Measurements from ENCODE around the gene HTT.
"Not testable (repeated sequence)": the region's sequence is repeated elsewhere in the genome, so short reads cannot be mapped to it uniquely, and the experiment has no call there.

The HTT gene

GRCh38 chr4:3046162-3046561, 28.3 kb upstream of the HTT start:
- DNase-seq (ENCODE audit: low spot score) = no peak
- no peak for FAIRE-seq

GRCh38 chr4:3046623-3047022, 27.9 kb upstream of the HTT start:
- no peak for FAIRE-seq
- no peak for DNase-seq (ENCODE audit: low spot score)

GRCh38 chr4:3047464-3048286, 26.8 kb upstream of the HTT start:
- FAIRE-seq (no peak), DNase-seq (ENCODE audit: low spot score) (peak; percentile 23)

GRCh38 chr4:3051141-3051897, 23.2 kb upstream of the HTT start:
- DNase-seq (ENCODE audit: low spot score); FAIRE-seq: not testable (repeated sequence)

- DNase-seq (ENCODE audit: low spot score) = no peak
- FAIRE-seq = no peak
Measured at GRCh38 chr4:3054169-3054759, 20.2 kb upstream of the HTT start.

GRCh38 chr4:3059943-3060342, 14.5 kb upstream of the HTT start:
- FAIRE-seq (no peak), DNase-seq (ENCODE audit: low spot score) (no peak)

- DNase-seq (ENCODE audit: low spot score) = no peak
- FAIRE-seq = no peak
Measured at GRCh38 chr4:3060946-3061345, 13.5 kb upstream of the HTT start.

GRCh38 chr4:3062471-3062870, 12.0 kb upstream of the HTT start:
- FAIRE-seq = no peak
- peak; percentile 11 for DNase-seq (ENCODE audit: low spot score)

GRCh38 chr4:3065551-3065950, 8.9 kb upstream of the HTT start:
- FAIRE-seq (no peak), DNase-seq (ENCODE audit: low spot score) (no peak)

GRCh38 chr4:3066836-3067400, 7.6 kb upstream of the HTT start:
- DNase-seq (ENCODE audit: low spot score) (no peak), FAIRE-seq (no peak)

- FAIRE-seq (no peak), DNase-seq (ENCODE audit: low spot score) (no peak)
Measured at GRCh38 chr4:3067473-3068001, 6.9 kb upstream of the HTT start.

GRCh38 chr4:3069661-3070199, 4.8 kb upstream of the HTT start:
- no peak for DNase-seq (ENCODE audit: low spot score)
- FAIRE-seq = no peak

GRCh38 chr4:3070709-3071500, 3.6 kb upstream of the HTT start:
- no peak for DNase-seq (ENCODE audit: low spot score)
- FAIRE-seq = no peak

- DNase-seq (ENCODE audit: low spot score) = no peak
- FAIRE-seq = no peak
Measured at GRCh38 chr4:3071811-3072210, 2.7 kb upstream of the HTT start.

- DNase-seq (ENCODE audit: low spot score) (no peak), FAIRE-seq (no peak)
Measured at GRCh38 chr4:3073158-3074077, 1.1 kb upstream of the HTT start.

GRCh38 chr4:3074846-3075651, 568 bp downstream of the HTT start:
- DNase-seq (ENCODE audit: low spot score) = peak; percentile 52
- no peak for FAIRE-seq

GRCh38 chr4:3075652-3075981, 1.1 kb downstream of the HTT start:
- no peak for DNase-seq (ENCODE audit: low spot score)
- FAIRE-seq = no peak

- DNase-seq (ENCODE audit: low spot score) (no peak), FAIRE-seq (no peak)
Measured at GRCh38 chr4:3077796-3078195, 3.3 kb downstream of the HTT start.

- FAIRE-seq (no peak), DNase-seq (ENCODE audit: low spot score) (no peak)
Measured at GRCh38 chr4:3079694-3080123, 5.2 kb downstream of the HTT start.
